Fibroblast of the aortic adventitia (primary cell): ENCODE data around the gene PRMT2. TPM values are rescaled to one million over a fixed set of nuclear protein-coding genes. Genes with fewer than 3 reads are reported as not detected.
"Not testable (repeated sequence)": the region's sequence is repeated elsewhere in the genome, so short reads cannot be mapped to it uniquely, and the experiment has no call there.

Experiments
- DNase-seq: peaks from one replicate; pipeline ENCODE4 v3.0.0-alpha.2; 2010; ENCODE audit warnings: low read depth
- H3K4me3 ChIP-seq: 2 replicates; pipeline ENCODE4 v1.5.1; 2011; ENCODE audit warnings: low read depth, mild to moderate bottlenecking, control low read depth, low read length, moderate library complexity
- total RNA-seq: library from RNA; depleted of rRNA; stranded (reverse); fragments of >200 nt; gene quantifications from 2 replicates; pipeline ENCODE4 v1.2.3, GENCODE V29; 2012; ENCODE audit warnings: low replicate concordance
- TF ChIP-seq, protein P1 (sequence below): IDR thresholded peaks from 2 replicates; pipeline ENCODE4 v1.5.1; 2011; ENCODE audit warnings: mild to moderate bottlenecking, low read length, control low read depth, inconsistent platforms; ENCODE audit not compliant: insufficient read depth

PRMT2 gene
- total RNA-seq, 1 donor: 96.6 TPM

DNA sequence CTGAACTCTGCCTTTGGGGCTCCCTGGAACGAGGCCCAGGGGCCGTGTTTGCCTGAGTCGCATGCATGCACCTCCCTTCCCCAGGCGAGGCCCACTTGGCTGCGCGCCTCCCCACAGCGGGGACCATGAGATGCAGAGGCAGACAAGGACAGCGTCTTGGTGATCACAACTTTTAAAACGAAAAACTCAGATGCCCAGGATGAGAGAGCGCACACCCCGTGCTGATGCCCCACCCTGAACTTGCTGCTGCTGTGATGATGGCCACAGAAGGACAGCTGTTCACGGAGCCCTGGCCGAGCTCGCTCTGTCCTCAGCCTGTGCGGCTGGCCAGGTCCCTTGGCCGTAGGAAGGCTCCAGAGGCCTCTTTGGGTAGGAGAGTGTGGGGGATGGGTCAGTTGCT lies 11.4 kb upstream of the PRMT2 start:
- TF ChIP-seq, protein P1, sequence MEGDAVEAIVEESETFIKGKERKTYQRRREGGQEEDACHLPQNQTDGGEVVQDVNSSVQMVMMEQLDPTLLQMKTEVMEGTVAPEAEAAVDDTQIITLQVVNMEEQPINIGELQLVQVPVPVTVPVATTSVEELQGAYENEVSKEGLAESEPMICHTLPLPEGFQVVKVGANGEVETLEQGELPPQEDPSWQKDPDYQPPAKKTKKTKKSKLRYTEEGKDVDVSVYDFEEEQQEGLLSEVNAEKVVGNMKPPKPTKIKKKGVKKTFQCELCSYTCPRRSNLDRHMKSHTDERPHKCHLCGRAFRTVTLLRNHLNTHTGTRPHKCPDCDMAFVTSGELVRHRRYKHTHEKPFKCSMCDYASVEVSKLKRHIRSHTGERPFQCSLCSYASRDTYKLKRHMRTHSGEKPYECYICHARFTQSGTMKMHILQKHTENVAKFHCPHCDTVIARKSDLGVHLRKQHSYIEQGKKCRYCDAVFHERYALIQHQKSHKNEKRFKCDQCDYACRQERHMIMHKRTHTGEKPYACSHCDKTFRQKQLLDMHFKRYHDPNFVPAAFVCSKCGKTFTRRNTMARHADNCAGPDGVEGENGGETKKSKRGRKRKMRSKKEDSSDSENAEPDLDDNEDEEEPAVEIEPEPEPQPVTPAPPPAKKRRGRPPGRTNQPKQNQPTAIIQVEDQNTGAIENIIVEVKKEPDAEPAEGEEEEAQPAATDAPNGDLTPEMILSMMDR: no peak
- no peak overlapping the region for H3K4me3 ChIP-seq
- no peak for DNase-seq

- TF ChIP-seq, protein P1: no peak
- DNase-seq: no peak
- no peak overlapping the region for H3K4me3 ChIP-seq
These were observed 9.7 kb upstream of the PRMT2 start for GRCh38 chr21:46625759-46626158.

DNA sequence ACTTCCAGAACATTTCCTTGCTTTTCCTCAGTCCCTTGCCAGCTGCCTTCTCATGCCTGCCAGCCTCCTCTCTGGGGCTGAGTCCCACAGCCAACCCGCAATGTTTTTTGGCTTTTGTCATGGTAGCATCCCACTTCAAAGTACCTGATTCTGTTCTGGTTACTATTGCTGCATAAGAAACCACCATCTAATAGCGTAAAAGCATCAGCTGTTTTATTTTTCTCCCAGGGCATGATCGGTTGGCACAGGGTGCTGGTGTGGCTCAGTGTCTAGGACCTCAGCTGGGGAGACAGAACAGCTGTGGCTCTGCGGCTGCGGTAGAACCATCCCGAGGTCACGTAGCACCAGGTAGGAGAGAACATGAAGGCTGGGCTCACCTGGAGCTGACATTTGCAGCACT lies 8.9 kb upstream of the PRMT2 start:
- H3K4me3 ChIP-seq: no peak overlapping the region
- TF ChIP-seq, protein P1: no peak
- DNase-seq: no peak

DNA sequence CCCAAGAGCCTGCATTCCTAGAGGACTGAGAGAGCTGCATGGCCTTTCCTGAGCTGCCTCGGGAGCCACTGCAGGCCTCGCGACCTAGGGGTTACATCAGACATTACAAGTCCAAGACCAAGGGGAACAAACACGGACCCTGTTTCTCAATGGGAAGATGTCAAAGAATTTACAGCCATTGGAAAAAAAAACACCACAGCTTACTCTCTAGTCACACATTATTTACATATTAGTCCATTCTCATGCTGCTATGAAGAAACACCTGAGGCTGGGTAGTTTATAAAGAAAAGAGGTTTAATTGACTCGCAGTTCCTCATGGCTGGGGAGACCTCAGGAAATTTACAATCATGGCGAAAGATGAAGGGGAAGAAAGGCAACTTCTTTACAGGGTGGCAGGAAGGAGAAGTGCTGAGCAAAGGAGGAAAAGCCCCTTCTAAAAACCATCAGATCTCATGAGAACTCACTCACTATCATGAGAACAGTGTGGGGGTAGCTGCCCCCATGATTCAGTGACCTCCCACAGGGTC lies 8.4 kb upstream of the PRMT2 start:
- TF ChIP-seq, protein P1: no peak
- no peak for DNase-seq
- H3K4me3 ChIP-seq: no peak overlapping the region

DNA sequence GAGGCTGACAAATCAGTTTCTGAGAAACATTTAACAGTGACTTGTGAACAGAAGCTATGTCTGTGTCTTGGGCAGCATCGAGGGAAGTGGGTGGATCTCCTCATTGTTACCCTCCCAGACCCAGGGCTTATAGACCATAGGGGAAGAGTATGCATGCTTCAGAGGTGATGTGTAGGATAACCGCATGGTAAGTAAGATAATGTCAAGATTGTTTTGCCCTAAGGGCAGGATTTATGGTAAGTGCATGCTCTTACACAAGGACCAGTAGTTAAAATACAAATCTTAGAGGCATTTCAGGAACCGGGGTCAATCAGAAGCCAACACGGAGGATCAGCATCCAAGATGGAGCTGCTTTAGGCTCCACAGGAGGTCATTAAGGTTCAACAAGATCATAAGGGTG lies 7.7 kb upstream of the PRMT2 start:
- TF ChIP-seq, protein P1: no peak
- no peak for DNase-seq

GRCh38 chr21:46628868-46629267 lies 6.6 kb upstream of the PRMT2 start:
- DNase-seq: no peak
- TF ChIP-seq, protein P1: no peak
- H3K4me3 ChIP-seq: no peak overlapping the region

More for the DNA sequence above, 7.7 kb upstream of the PRMT2 start:
- H3K4me3 ChIP-seq: no peak overlapping the region

DNA sequence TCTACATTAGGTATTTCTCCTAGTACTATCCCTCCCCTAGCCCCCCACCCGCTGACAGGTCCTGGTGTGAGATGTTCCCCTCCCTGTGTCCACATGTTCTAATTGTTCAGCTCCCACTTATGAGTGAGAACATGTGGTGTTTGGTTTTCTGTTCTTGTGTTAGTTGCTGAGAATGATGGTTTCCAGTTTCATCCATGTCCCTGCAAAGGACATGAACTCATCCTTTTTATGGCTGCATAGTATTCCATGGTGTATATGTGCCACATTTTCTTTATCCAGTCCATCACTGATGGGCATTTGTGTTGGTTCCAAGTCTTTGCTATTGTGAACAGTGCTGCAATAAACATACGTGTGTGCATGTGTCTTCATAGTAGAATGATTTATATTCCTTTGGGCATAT lies 4.6 kb upstream of the PRMT2 start:
- DNase-seq, H3K4me3 ChIP-seq: not testable (repeated sequence)
